Activated T-helper 1 cell treated with anti-CD3 and anti-CD28 coated beads, Interleukin-2, amount 50 U/mL, for 16 hours (primary cell): ENCODE results near the gene TJP3.

Experiments
- DNase-seq, 2 donors: peaks; one replicate each; pipeline ENCODE4 v3.0.0-alpha.2; 2020; ENCODE audit warnings: low read depth in 1 of 2, low spot score in 1 of 2

TJP3 gene

GRCh38 chr19:3671680-3672574 is 36.3 kb upstream of the TJP3 start:
- DNase-seq: no peak

GRCh38 chr19:3672575-3672948 is 35.6 kb upstream of the TJP3 start:
- DNase-seq: no peak

- no peak for DNase-seq
These were observed 35.2 kb upstream of the TJP3 start for GRCh38 chr19:3672993-3673392.

GRCh38 chr19:3673506-3674439 is 34.4 kb upstream of the TJP3 start:
- no peak for DNase-seq

- DNase-seq: no peak
These were observed 33.2 kb upstream of the TJP3 start for GRCh38 chr19:3674784-3675543.

GRCh38 chr19:3678188-3678587 is 30.0 kb upstream of the TJP3 start:
- DNase-seq: no peak

GRCh38 chr19:3679138-3679537 is 29.0 kb upstream of the TJP3 start:
- no peak for DNase-seq

- no peak for DNase-seq
These were observed 28.6 kb upstream of the TJP3 start for GRCh38 chr19:3679581-3679980.

- DNase-seq: no peak
These were observed 27.2 kb upstream of the TJP3 start for GRCh38 chr19:3680939-3681338.

- no peak for DNase-seq
These were observed 25.9 kb upstream of the TJP3 start for GRCh38 chr19:3682286-3682685.

- DNase-seq: no peak
These were observed 25.3 kb upstream of the TJP3 start for GRCh38 chr19:3682741-3683404.

- DNase-seq: no peak
These were observed 24.7 kb upstream of the TJP3 start for GRCh38 chr19:3683405-3684053.

GRCh38 chr19:3684054-3684816 is 23.9 kb upstream of the TJP3 start:
- no peak for DNase-seq

- DNase-seq: no peak
These were observed 23.3 kb upstream of the TJP3 start for GRCh38 chr19:3684817-3685410.

GRCh38 chr19:3687393-3687773 is 20.8 kb upstream of the TJP3 start:
- DNase-seq: no peak

- DNase-seq: peak in 1 of 2 donors; percentile 32
These were observed 20.1 kb upstream of the TJP3 start for GRCh38 chr19:3687774-3688706.

- no peak for DNase-seq
These were observed 17.4 kb upstream of the TJP3 start for GRCh38 chr19:3690551-3691371.
